ENCODE data around the gene HECTD4. TPM values are rescaled to one million over a fixed set of nuclear protein-coding genes. Genes with fewer than 3 reads are reported as not detected.

Gene HECTD4, protein sequence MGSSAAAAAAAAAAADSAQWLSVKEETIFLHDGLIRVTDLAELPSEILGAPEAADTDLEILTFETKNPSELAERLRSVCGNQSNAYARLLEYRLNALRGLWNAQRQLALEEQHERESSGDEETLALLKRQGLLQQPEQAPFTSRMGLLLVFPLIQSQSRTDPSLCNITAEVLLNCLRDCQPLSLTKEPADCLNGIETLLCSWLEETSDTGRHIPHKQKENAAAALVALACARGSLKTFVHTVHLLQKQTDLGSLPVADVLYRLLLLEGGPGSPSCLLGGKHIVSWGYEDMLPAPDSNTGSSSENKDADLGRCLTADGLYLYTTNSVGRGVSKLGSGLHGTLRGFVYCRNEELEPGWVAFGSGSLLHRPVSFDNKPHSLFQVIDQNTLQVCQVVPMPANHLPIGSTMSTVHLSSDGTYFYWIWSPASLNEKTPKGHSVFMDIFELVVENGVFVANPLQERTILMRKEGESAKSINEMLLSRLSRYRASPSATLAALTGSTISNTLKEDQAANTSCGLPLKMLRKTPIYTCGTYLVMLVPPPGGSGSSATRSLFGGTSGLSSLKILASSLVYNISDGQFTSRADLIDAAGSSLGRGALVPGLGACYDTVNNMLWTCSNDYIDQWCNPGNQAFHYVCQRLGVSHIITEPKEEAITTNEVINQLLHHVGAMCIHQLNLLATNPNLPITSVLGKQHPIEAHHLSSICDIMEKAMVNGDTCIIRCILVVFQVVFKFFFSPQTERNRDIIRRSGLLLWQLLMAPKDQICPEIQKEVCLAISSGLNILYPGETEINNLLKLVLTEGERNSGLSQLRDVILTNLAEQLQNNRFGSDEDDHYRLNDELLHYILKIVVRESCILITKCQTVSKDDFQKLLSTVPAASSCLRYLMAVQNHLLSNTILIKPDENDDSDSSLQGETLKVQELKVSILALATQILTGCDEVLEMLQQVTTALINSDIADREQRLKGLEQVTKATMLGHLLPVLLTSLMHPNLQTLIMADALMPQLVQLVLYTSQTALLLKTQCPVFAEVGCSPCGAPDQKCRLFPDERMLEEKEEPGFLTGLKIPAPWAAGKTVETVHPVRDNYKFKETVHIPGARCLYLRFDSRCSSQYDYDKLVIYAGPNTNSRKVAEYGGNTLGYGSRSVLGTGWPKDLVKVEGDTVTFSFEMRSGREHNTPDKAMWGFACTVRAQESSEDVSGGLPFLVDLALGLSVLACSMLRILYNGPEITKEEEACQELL (N-terminal part only)
- total RNA-seq = 10 to 100 TPM; 37.5 to 39.4 TPM

DNA sequence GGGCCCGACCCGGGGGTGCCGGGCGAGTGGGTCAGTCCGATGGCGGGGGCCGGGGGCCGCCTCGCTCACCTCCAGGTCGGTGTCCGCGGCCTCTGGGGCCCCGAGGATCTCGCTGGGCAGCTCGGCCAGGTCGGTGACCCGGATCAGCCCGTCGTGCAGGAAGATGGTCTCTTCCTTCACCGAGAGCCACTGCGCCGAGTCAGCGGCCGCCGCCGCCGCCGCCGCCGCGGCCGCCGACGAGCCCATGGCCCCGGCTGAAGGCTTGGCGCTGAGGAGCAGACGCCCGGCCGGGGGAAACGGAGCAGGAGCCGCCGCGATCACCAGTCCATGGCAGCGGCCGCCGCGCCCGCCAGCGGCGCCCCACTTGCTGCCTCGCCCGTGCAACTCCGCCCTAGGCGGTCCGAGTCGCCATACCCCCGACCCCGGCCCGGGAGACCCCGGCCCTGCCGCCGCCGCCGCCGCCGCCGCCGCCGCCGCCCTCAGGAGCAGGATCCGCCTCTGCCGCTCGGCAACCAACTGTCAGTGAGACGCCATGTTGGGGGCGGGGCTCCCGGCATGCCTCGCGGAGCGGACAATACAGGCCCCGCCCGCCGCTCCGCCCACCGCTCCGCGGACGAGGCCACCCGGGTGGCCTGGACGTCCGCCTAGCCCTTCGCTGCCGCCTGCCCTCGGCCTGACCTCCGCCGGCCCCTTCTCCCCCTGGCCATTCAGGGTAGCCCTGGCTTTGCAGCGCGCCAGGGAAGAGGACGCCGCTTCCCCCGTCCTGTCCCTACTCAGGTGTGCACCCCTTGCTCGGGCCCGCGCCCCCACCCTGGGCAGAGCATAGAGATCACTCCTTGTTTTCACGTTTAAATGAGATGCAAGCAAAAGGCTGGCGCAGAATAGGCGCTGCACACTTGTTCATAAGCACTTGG, at the start of gene HECTD4:
TSS of gene HECTD4 (minus strand) at position 549 of the 914 bp plus-strand sequence. CDS start at position 246, 303 bp downstream.
- CTCF ChIA-PET = no interaction called here
- Mint-ChIP-seq H3K4me1 (peaks cover 29% of the 10 kb centered on the region), H3K4me3 (peak within 1 kb of the TSS; percentile 97), H3K36me3 (ENCODE audit: low read depth) (peaks cover 3% of the 10 kb centered on the region), H3K27me3 (no peaks in the 10 kb centered on the region), H3K27ac (peak within 1 kb of the TSS; percentile 87), H3K9me3 (no peaks in the 10 kb centered on the region)
- DNase-seq = peak; percentile 94
- POLR2A ChIA-PET = interaction anchor here (1.0 to 1.5 kb wide), 3 partner anchors 11 to 368 kb away, joined by 3 read pairs; no protein-coding TSS in a partner anchor

DNA sequence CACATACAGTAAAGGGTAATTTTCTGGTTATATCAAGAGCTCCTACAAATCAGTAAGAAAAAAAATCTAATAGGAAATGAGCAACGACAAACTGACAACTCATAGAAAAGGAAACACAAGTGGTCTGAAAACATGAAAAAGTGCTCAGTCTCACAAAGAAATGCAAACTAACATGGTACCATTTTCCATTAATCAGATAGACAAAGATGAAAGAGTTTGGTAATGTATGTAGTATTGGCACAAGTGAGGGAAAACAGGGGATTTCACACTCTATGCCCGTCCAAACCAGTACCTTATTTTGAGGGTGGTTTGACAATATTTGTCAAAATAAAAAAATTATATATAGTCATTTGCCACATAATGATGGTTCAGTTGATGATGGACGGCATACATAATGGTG, 49.7 kb upstream of the HECTD4 start:
- H3K27me3 Mint-ChIP-seq = no peaks in the 10 kb centered on the region
- CTCF ChIA-PET = interaction anchor here (0.7 to 0.9 kb wide), 2 partner anchors 15 to 41 kb away, joined by 3 to 7 read pairs; no protein-coding TSS in a partner anchor
- peaks cover 16% of the 10 kb centered on the region for H3K36me3 Mint-ChIP-seq (ENCODE audit: low read depth)
- POLR2A ChIA-PET = no interaction called here
- H3K9me3 Mint-ChIP-seq = no peaks in the 10 kb centered on the region
- H3K27ac Mint-ChIP-seq = no peak overlapping the region
- no peak overlapping the region for H3K4me3 Mint-ChIP-seq
- DNase-seq = no peak
- peaks cover 21% of the 10 kb centered on the region for H3K4me1 Mint-ChIP-seq

DNA sequence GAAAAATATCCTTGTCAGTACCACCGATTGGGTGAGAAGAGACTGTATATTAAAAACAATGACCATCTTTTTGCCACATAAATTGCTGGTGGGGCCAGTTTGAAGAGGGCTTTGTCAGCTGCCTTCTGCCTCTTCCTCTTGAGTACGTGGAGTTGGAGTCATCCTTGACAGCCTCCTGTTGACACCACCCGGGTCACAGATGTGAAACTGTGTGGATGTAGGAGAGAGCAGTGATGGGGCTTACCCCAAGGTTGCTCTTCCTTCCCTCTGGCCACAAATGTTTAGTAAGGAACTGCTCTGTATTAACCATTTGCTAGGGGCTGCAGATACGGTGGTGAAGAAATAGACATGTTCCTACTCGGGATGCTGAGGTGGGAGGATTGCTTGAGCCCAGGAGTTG, 48.7 kb upstream of the HECTD4 start:
- Mint-ChIP-seq H3K9me3 (no peaks in the 10 kb centered on the region), H3K36me3 (ENCODE audit: low read depth) (peaks cover 16% of the 10 kb centered on the region), H3K27me3 (no peaks in the 10 kb centered on the region), H3K27ac (no peak overlapping the region), H3K4me1 (peaks cover 25% of the 10 kb centered on the region), H3K4me3 (no peak overlapping the region)
- no peak for DNase-seq
- CTCF ChIA-PET = interaction anchor here (0.9 kb wide), 1 partner anchor 29 kb away, joined by 3 read pairs; no protein-coding TSS in a partner anchor
- POLR2A ChIA-PET = no interaction called here

DNA sequence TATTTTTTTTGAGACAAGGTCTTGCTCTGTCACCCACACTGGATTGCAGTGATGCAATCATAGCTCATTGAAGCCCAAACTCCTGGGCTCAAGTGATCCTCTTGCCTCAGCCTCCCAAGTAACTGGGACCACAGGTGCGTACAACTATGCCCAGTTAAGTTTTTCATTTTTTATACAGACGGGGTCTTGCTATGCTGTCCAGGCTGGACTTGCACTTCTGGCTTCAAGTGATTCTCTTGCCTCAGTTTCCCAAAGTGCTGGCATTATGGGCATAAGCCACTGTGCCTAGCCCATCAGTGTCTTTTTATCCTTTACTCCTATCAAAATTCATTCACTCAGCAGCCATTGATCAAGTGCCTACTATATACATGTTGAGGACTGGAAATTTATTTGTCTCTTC, 45.5 kb upstream of the HECTD4 start:
- CTCF ChIA-PET = no interaction called here
- no peak overlapping the region for H3K27ac Mint-ChIP-seq
- peaks cover 29% of the 10 kb centered on the region for H3K36me3 Mint-ChIP-seq (ENCODE audit: low read depth)
- H3K9me3 Mint-ChIP-seq = no peaks in the 10 kb centered on the region
- H3K4me3 Mint-ChIP-seq = no peak overlapping the region
- POLR2A ChIA-PET = no interaction called here
- H3K27me3 Mint-ChIP-seq = no peaks in the 10 kb centered on the region
- no peak for DNase-seq
- H3K4me1 Mint-ChIP-seq = peaks cover 43% of the 10 kb centered on the region

DNA sequence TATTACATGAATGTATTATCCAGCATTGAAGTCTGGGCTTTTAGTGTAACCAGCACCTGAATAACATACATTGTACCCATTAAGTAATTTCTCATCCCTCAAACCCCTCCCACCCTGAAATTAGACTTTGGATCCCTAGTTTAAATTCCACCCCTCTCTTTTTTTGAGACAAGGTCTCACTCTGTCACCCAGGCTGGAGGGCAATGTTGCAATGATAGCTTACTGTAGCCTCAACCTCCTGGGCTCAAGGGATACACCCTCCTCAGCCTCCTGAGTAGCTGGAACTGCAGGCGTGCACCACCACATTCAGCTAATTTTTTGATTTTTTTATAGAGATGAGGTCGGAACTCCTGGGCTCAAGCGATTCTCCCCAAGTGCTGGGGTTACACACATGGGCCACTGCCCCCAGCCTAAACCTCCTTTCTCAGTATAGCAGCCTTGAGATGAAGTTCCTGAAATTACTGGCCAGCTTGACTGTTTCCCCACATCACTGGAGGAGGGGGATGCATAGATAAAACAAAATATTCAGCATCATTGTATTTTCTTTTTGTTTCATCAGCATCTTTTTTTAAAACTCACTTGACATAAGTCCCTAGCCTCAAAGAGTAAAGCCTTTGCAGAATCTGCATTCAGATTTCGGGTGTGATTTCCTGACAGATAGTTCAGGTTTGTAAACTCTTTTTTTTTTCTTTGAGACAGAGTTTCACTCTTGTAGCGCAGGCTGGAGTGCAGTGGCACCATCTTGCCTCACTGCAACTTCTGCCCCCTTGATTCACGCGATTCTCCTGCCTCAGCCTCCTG, 43.6 kb upstream of the HECTD4 start:
- ChIA-PET CTCF (no interaction called here), POLR2A (interaction anchor here (0.9 kb wide), 1 partner anchor 39 kb away, joined by 4 read pairs; no protein-coding TSS in a partner anchor)
- Mint-ChIP-seq H3K36me3 (ENCODE audit: low read depth) (peaks cover 27% of the 10 kb centered on the region), H3K27me3 (no peaks in the 10 kb centered on the region), H3K27ac (peak overlapping the region; percentile 3), H3K4me1 (peaks cover 48% of the 10 kb centered on the region), H3K4me3 (no peak overlapping the region), H3K9me3 (no peaks in the 10 kb centered on the region)
- no peak for DNase-seq

DNA sequence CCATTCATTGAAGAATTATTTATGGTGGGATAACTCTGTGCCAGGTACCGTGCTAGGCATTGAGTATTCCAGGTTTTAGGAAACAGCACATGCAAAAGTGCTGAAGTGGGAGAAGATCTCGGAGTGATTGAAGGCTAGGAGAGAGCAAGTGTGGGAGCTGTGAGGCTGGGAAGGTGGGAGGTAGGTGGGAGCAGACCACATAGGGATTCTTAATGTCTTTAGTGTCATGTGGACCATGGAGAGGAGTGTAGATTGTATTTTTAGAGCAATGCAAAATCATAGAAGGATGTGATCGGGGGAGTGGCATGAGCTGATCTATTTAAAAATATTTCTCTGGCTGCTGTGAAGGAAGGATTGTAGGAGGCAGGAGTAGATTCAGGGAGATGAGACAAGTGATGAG, 41.9 kb upstream of the HECTD4 start:
- no peak for DNase-seq
- no peaks in the 10 kb centered on the region for H3K27me3 Mint-ChIP-seq
- no peaks in the 10 kb centered on the region for H3K9me3 Mint-ChIP-seq
- peaks cover 27% of the 10 kb centered on the region for H3K36me3 Mint-ChIP-seq (ENCODE audit: low read depth)
- ChIA-PET POLR2A (no interaction called here), CTCF (no interaction called here)
- H3K27ac Mint-ChIP-seq = no peak overlapping the region
- H3K4me3 Mint-ChIP-seq = no peak overlapping the region
- peaks cover 54% of the 10 kb centered on the region for H3K4me1 Mint-ChIP-seq

DNA sequence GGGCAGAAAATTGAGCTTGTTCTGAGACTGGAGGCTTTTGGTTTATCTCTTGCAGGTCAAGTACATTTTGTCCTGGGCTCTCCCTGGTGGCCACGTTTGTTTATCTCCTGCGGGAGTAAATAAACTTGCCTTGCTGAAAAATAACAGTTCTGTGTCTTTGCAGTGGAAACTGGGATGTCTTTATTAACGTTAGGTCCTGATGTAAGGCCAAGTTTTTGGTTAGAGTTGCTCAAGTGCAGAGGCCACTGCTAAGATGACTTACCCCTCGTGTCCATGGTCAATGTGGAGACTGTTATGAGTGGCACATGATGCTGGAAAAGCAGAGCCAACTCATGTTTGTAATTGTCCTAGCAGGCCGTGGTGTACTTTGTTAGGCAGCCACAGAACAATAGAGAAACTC, 40.3 kb upstream of the HECTD4 start:
- POLR2A ChIA-PET = no interaction called here
- H3K4me1 Mint-ChIP-seq = peaks cover 54% of the 10 kb centered on the region
- no peak overlapping the region for H3K4me3 Mint-ChIP-seq
- no peak overlapping the region for H3K27ac Mint-ChIP-seq
- CTCF ChIA-PET = no interaction called here
- DNase-seq = no peak
- H3K36me3 Mint-ChIP-seq (ENCODE audit: low read depth) = peaks cover 28% of the 10 kb centered on the region
- no peaks in the 10 kb centered on the region for H3K27me3 Mint-ChIP-seq
- H3K9me3 Mint-ChIP-seq = no peaks in the 10 kb centered on the region

DNA sequence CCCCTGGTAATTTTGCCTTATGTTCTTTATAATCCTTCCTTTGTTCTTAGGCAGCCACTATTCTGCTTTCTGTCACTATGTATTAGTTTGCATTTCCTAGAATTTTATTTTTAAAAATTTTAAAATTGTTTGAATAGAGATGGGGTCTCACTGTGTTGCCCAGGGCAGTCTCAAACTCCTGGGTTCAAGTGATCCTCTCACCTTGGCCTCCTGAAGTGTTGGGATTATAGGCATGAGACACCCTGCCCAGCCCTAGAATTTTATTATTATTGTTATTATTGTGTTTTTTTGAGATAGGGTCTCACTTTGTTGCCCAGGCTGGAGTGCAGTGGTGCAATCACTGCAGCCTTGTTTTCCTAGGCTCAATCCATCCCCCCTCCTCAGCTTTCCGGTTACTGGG, 39.1 kb upstream of the HECTD4 start:
- ChIA-PET POLR2A (no interaction called here), CTCF (no interaction called here)
- Mint-ChIP-seq H3K4me3 (no peak overlapping the region), H3K36me3 (ENCODE audit: low read depth) (peaks cover 28% of the 10 kb centered on the region), H3K27ac (no peak overlapping the region), H3K9me3 (no peaks in the 10 kb centered on the region), H3K4me1 (peaks cover 59% of the 10 kb centered on the region), H3K27me3 (no peaks in the 10 kb centered on the region)
- DNase-seq = no peak

DNA sequence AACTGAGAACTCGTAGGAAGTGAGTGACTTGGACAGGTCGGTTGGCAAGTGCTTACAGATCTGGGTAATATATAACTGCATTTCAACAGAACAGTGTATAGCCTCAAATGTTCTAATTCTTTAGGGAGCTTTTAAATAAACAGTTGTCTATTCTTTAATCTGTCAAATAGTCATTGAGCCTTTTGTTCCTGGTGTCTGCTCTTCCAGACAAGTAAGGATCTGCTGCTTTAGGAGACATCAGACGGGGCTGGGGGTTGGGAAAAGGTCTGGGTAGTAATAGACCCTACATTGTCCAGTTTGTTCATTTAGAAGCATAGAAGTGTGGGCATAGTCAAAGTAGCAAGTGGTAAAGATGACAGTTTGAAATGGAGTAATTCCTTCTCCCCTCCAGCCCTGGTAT, 38.5 kb upstream of the HECTD4 start:
- ChIA-PET POLR2A (interaction anchor here (0.9 kb wide), 1 partner anchor 290 kb away, joined by 3 read pairs; no protein-coding TSS in a partner anchor), CTCF (no interaction called here)
- peak overlapping the region; percentile 86 for H3K4me3 Mint-ChIP-seq
- no peaks in the 10 kb centered on the region for H3K9me3 Mint-ChIP-seq
- H3K36me3 Mint-ChIP-seq (ENCODE audit: low read depth) = peaks cover 25% of the 10 kb centered on the region
- H3K27ac Mint-ChIP-seq = no peak overlapping the region
- H3K27me3 Mint-ChIP-seq = no peaks in the 10 kb centered on the region
- peaks cover 54% of the 10 kb centered on the region for H3K4me1 Mint-ChIP-seq
- no peak for DNase-seq

DNA sequence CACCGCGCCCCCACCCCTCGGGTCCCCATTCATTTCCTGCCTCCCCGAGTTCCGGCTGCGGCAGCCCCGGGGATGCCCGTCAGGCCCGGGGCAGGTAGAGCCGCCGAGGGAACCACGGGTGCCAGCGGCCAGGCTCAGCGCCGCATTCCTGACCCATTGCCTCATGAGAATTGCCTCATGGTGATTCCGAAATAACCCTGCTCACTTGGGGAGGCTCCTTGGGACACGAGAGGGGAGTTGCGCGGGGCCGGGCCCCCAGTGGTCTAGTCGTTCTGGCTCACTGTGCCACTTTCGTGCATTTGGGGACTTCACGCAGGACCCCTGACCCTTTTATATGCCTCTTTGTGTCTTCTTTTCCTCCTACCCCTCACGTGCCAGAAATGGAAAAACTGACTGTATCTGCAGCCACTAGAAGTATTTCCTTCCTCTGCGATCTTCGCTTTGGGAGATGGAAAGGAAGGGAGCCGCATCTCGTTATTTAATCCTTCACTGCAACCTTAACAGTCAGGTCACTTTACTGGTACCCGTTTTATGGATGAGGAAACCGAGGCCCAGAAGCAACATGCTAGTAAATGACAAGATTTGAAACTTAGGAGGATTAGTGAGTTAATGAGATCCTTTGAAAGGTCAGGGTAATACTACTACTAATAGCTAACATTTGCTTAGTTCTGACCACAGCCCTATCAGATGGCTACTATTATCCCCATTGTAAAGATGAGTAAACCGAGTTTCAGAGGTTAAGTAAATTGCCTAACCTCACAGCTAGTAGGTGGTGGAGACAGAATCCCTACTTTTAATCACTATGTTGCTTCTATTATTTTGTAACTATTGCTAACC, 37.3 kb upstream of the HECTD4 start:
- peak overlapping the region; percentile 86 for H3K27ac Mint-ChIP-seq
- peak; percentile 63 for DNase-seq
- peaks cover 2% of the 10 kb centered on the region for H3K27me3 Mint-ChIP-seq
- H3K36me3 Mint-ChIP-seq (ENCODE audit: low read depth) = peaks cover 23% of the 10 kb centered on the region
- H3K4me1 Mint-ChIP-seq = peaks cover 47% of the 10 kb centered on the region
- CTCF ChIA-PET = interaction anchor here (0.6 kb wide), 1 partner anchor 16 kb away, joined by 3 read pairs; no protein-coding TSS in a partner anchor
- peak overlapping the region; percentile 86 for H3K4me3 Mint-ChIP-seq
- H3K9me3 Mint-ChIP-seq = no peaks in the 10 kb centered on the region
- POLR2A ChIA-PET = interaction anchor here (0.6 to 2.5 kb wide), 12 partner anchors 9 to 734 kb away, joined by 3 to 10 read pairs (median 4); partner anchors contain the start of genes ERP29, OAS2 and TMEM116
